SK-N-SH treated with all-trans-retinoic acid at 6 μM for 48 hours (cell line): Measurements from ENCODE around the gene CDCA8.

Experiments
- CSDC2 ChIP-seq: fragments of 250-450 bp; sonication (Bioruptor Pico); IDR thresholded peaks from 2 replicates; pipeline ENCODE4 v1.5.0; 2020; ENCODE audit warnings: mild to moderate bottlenecking, moderate library complexity
- ESRRG ChIP-seq: fragments of 250-450 bp; sonication (Bioruptor Pico); IDR thresholded peaks from 2 replicates; pipeline ENCODE4 v1.6.1; 2021; ENCODE audit warnings: mild to moderate bottlenecking
- ISL1 ChIP-seq: fragments of 250-450 bp; sonication (Bioruptor Pico); IDR thresholded peaks from 2 replicates; pipeline ENCODE4 v2.1.2; 2022; ENCODE audit warnings: mild to moderate bottlenecking, moderate library complexity
- RARB ChIP-seq: fragments of 250-450 bp; sonication (Bioruptor Pico); IDR thresholded peaks from 2 replicates; pipeline ENCODE4 v1.8.0; 2021; ENCODE audit warnings: mild to moderate bottlenecking, moderate library complexity
- TOX ChIP-seq: fragments of 250-450 bp; sonication (Bioruptor Pico); IDR thresholded peaks from 2 replicates; pipeline ENCODE4 v1.8.0; 2021; ENCODE audit warnings: mild to moderate bottlenecking, moderate library complexity, borderline replicate concordance
- ZFP3 ChIP-seq: fragments of 250-450 bp; sonication (Bioruptor Pico); IDR thresholded peaks from 2 replicates; pipeline ENCODE4 v1.5.0; 2020; ENCODE audit warnings: mild to moderate bottlenecking, moderate library complexity
- ZNF70 ChIP-seq: fragments of 450-650 bp; formaldehyde crosslinking; IDR thresholded peaks from 2 replicates; pipeline ENCODE4 v1.5.0; 2020; ENCODE audit warnings: mild to moderate bottlenecking, moderate library complexity
- ZNF8 ChIP-seq: fragments of 450-650 bp; formaldehyde crosslinking; IDR thresholded peaks from 2 replicates; pipeline ENCODE4 v1.5.0; 2020; ENCODE audit warnings: mild to moderate bottlenecking, moderate library complexity
- TF ChIP-seq, protein P1 (sequence below): fragments of 250-450 bp; sonication (Bioruptor Pico); IDR thresholded peaks from 2 replicates; pipeline ENCODE4 v1.5.0; 2020; ENCODE audit warnings: mild to moderate bottlenecking, moderate library complexity
- TF ChIP-seq, protein P2 (sequence below): fragments of 250-450 bp; sonication (Bioruptor Pico); IDR thresholded peaks from 2 replicates; pipeline ENCODE4 v1.5.1; 2020; ENCODE audit warnings: low read depth, mild to moderate bottlenecking, moderate library complexity

DNA sequence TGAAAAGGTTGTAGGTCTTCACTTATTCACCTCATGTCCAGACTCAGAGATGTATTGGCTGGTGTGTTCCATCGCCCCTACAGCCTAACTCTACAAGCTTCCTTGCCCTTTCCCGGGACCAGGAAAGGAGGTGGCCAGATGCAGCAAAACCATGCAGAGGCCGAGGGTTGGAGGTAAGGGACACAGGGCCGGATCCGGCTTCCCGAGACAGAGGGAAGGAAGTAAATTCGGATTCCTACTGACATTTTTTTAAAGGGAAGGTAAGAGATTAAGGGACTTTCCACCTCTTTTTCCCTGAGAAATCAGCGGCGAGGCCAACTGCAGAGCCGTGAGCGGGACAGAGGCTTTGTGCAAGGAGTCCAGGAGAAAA, 59.9 kb downstream of the CDCA8 start:
- no peak for TF ChIP-seq ESRRG
- TF ChIP-seq TOX, result no peak
- no peak for TF ChIP-seq ZNF8 (CRISPR knock-in tag)
- no peak for TF ChIP-seq ZNF70 (CRISPR knock-in tag)
- TF ChIP-seq RARB (CRISPR knock-in tag), result no peak
- no peak for TF ChIP-seq ISL1 (CRISPR knock-in tag)
- no peak for TF ChIP-seq ZFP3 (CRISPR knock-in tag)
- TF ChIP-seq CSDC2, result no peak
- TF ChIP-seq, protein P1, sequence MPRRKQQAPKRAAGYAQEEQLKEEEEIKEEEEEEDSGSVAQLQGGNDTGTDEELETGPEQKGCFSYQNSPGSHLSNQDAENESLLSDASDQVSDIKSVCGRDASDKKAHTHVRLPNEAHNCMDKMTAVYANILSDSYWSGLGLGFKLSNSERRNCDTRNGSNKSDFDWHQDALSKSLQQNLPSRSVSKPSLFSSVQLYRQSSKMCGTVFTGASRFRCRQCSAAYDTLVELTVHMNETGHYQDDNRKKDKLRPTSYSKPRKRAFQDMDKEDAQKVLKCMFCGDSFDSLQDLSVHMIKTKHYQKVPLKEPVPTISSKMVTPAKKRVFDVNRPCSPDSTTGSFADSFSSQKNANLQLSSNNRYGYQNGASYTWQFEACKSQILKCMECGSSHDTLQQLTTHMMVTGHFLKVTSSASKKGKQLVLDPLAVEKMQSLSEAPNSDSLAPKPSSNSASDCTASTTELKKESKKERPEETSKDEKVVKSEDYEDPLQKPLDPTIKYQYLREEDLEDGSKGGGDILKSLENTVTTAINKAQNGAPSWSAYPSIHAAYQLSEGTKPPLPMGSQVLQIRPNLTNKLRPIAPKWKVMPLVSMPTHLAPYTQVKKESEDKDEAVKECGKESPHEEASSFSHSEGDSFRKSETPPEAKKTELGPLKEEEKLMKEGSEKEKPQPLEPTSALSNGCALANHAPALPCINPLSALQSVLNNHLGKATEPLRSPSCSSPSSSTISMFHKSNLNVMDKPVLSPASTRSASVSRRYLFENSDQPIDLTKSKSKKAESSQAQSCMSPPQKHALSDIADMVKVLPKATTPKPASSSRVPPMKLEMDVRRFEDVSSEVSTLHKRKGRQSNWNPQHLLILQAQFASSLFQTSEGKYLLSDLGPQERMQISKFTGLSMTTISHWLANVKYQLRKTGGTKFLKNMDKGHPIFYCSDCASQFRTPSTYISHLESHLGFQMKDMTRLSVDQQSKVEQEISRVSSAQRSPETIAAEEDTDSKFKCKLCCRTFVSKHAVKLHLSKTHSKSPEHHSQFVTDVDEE, result no peak
- TF ChIP-seq, protein P2, sequence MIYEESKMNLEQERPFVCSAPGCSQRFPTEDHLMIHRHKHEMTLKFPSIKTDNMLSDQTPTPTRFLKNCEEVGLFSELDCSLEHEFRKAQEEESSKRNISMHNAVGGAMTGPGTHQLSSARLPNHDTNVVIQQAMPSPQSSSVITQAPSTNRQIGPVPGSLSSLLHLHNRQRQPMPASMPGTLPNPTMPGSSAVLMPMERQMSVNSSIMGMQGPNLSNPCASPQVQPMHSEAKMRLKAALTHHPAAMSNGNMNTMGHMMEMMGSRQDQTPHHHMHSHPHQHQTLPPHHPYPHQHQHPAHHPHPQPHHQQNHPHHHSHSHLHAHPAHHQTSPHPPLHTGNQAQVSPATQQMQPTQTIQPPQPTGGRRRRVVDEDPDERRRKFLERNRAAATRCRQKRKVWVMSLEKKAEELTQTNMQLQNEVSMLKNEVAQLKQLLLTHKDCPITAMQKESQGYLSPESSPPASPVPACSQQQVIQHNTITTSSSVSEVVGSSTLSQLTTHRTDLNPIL, result no peak
